Fibroblast of lung (primary cell): Measurements from ENCODE around the gene CERCAM. TPM values are rescaled to one million over a fixed set of nuclear protein-coding genes. Genes with fewer than 3 reads are reported as not detected.
"Not testable (repeated sequence)": the region's sequence is repeated elsewhere in the genome, so short reads cannot be mapped to it uniquely, and the experiment has no call there.

Source experiments
- DNase-seq, 2 donors: peaks; one replicate each; pipeline versions ENCODE4 v3.0.0 to v3.0.0-alpha.2; 2010; ENCODE audit warnings: low read depth in 2 of 2
- H2AFZ ChIP-seq: 2 replicates; pipeline ENCODE4 v1.5.1; 2012; ENCODE audit warnings: low read length, control low read depth, inconsistent platforms
- H3K27ac ChIP-seq: 2 replicates; pipeline ENCODE4 v1.5.1; 2011; ENCODE audit warnings: low read length, control low read depth; ENCODE audit not compliant: insufficient read depth
- H3K27me3 ChIP-seq: 2 replicates; pipeline ENCODE4 v1.5.1; 2011; ENCODE audit warnings: mild to moderate bottlenecking, low read length; ENCODE audit not compliant: control insufficient read depth, insufficient read depth
- H3K36me3 ChIP-seq: 2 replicates; pipeline ENCODE4 v1.5.1; 2011; ENCODE audit warnings: low read length; ENCODE audit not compliant: control insufficient read depth, insufficient read depth
- H3K4me1 ChIP-seq: 2 replicates; pipeline ENCODE4 v1.5.1; 2011; ENCODE audit warnings: low read length; ENCODE audit not compliant: control insufficient read depth, insufficient read depth; ENCODE audit errors: extremely low read depth
- H3K4me2 ChIP-seq: 2 replicates; pipeline ENCODE4 v1.5.1; 2011; ENCODE audit warnings: low read length, control low read depth; ENCODE audit not compliant: insufficient read depth; ENCODE audit errors: extremely low read depth
- H3K4me3 ChIP-seq, 4 experiments: fragments of 200-600 bp in 1 of 4; sonication (generic) in 1 of 4; replicated peaks in 1 of 4; 2 replicates each; pipeline ENCODE4 v1.5.1; 2011 to 2016; ENCODE audit warnings: low read length in 4 of 4, low read depth in 3 of 4, mild to moderate bottlenecking in 3 of 4, control low read depth in 2 of 4, inconsistent platforms in 1 of 4, mixed read lengths in 1 of 4; ENCODE audit not compliant: insufficient read depth in 1 of 4; ENCODE audit errors: control extremely low read depth in 1 of 4
- H3K79me2 ChIP-seq: 2 replicates; pipeline ENCODE4 v1.5.1; 2012; ENCODE audit warnings: mild to moderate bottlenecking, low read length, inconsistent platforms; ENCODE audit not compliant: control insufficient read depth, insufficient read depth
- H3K9ac ChIP-seq: 2 replicates; pipeline ENCODE4 v1.5.1; 2011; ENCODE audit warnings: mild to moderate bottlenecking, low read length, control low read depth; ENCODE audit not compliant: insufficient read depth
- H3K9me3 ChIP-seq: 2 replicates; pipeline ENCODE4 v1.5.1; 2012; ENCODE audit warnings: low read depth, low read length; ENCODE audit not compliant: control insufficient read depth, insufficient read depth
- H4K20me1 ChIP-seq: 2 replicates; pipeline ENCODE4 v1.5.1; 2011; ENCODE audit warnings: low read length; ENCODE audit not compliant: control insufficient read depth, insufficient read depth; ENCODE audit errors: extremely low read depth
- EZH2 ChIP-seq: IDR thresholded peaks from 2 replicates; pipeline ENCODE4 v1.5.1; 2012; ENCODE audit warnings: low read length, control low read depth, mild to moderate bottlenecking; ENCODE audit errors: missing control alignments
- polyA plus RNA-seq, 2 donors: library from polyadenylated mRNA; depleted of rRNA in 1 of 2; stranded (reverse) in 1 of 2; unstranded in 1 of 2; fragments of >200 nt; gene quantifications; 2 replicates each; pipeline ENCODE4 v1.2.1, GENCODE V29; 2011 to 2012; ENCODE audit warnings: missing spikeins in 1 of 2
- total RNA-seq: library from RNA; depleted of rRNA; stranded (reverse); fragments of >200 nt; gene quantifications from 2 replicates; pipeline ENCODE4 v1.2.1, GENCODE V29; 2014
- TF ChIP-seq, protein P1 (sequence below), 2 donors: IDR thresholded peaks in 1 of 2; conservative IDR thresholded peaks in 1 of 2; 1 replicate in 1 of 2; 2 replicates in 1 of 2; pipeline ENCODE4 v1.5.1; 2011 to 2012; ENCODE audit warnings: low read length in 2 of 2, control low read depth in 1 of 2, inconsistent platforms in 1 of 2, low read depth in 1 of 2, mild to moderate bottlenecking in 1 of 2

The CERCAM gene
- total and polyA plus RNA-seq, 2 donors (not counting 1 experiment from before 2014, with no cell fraction given), result 64.2 to 90.5 TPM

- no peak for TF ChIP-seq EZH2
- TF ChIP-seq, protein P1, sequence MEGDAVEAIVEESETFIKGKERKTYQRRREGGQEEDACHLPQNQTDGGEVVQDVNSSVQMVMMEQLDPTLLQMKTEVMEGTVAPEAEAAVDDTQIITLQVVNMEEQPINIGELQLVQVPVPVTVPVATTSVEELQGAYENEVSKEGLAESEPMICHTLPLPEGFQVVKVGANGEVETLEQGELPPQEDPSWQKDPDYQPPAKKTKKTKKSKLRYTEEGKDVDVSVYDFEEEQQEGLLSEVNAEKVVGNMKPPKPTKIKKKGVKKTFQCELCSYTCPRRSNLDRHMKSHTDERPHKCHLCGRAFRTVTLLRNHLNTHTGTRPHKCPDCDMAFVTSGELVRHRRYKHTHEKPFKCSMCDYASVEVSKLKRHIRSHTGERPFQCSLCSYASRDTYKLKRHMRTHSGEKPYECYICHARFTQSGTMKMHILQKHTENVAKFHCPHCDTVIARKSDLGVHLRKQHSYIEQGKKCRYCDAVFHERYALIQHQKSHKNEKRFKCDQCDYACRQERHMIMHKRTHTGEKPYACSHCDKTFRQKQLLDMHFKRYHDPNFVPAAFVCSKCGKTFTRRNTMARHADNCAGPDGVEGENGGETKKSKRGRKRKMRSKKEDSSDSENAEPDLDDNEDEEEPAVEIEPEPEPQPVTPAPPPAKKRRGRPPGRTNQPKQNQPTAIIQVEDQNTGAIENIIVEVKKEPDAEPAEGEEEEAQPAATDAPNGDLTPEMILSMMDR (conservative IDR thresholded peaks at IDR 0.05 in 1 of 2, IDR thresholded peaks at IDR 0.05 in 1 of 2; ENCODE audit: low read depth in 1 of 2, low read length in 2 of 2), result no peak
- Histone ChIP-seq H4K20me1 (no peaks in the 10 kb centered on the region), H3K27ac (no peak overlapping the region), H3K79me2 (no peaks in the 10 kb centered on the region), H3K4me3 (no peak overlapping the region), H3K4me1 (peaks cover 4% of the 10 kb centered on the region), H3K36me3 (peaks cover 1% of the 10 kb centered on the region), H3K4me2 (no peak overlapping the region), H2AFZ (no peak overlapping the region), H3K9me3 (no peaks in the 10 kb centered on the region), H3K9ac (no peak overlapping the region), H3K27me3 (no peaks in the 10 kb centered on the region)
- DNase-seq, result no peak
These were observed 18.6 kb downstream of the CERCAM start for GRCh38 chr9:128439273-128439672.

- no peaks in the 10 kb centered on the region for H3K27me3 ChIP-seq
- H3K9ac ChIP-seq, result no peak overlapping the region
- no peaks in the 10 kb centered on the region for H4K20me1 ChIP-seq
- H3K36me3 ChIP-seq, result no peaks in the 10 kb centered on the region
- no peak overlapping the region for H2AFZ ChIP-seq
- H3K4me2 ChIP-seq, result no peak overlapping the region
- peaks cover 4% of the 10 kb centered on the region for H3K4me1 ChIP-seq
- no peaks in the 10 kb centered on the region for H3K9me3 ChIP-seq
- no peaks in the 10 kb centered on the region for H3K79me2 ChIP-seq
- DNase-seq, result no peak
- TF ChIP-seq, protein P1 (conservative IDR thresholded peaks at IDR 0.05 in 1 of 2, IDR thresholded peaks at IDR 0.05 in 1 of 2; ENCODE audit: low read depth in 1 of 2, low read length in 2 of 2), result no peak
- no peak for TF ChIP-seq EZH2
- no peak overlapping the region for H3K4me3 ChIP-seq
- no peak overlapping the region for H3K27ac ChIP-seq
These were observed 21.5 kb downstream of the CERCAM start for GRCh38 chr9:128442150-128442549.

DNA sequence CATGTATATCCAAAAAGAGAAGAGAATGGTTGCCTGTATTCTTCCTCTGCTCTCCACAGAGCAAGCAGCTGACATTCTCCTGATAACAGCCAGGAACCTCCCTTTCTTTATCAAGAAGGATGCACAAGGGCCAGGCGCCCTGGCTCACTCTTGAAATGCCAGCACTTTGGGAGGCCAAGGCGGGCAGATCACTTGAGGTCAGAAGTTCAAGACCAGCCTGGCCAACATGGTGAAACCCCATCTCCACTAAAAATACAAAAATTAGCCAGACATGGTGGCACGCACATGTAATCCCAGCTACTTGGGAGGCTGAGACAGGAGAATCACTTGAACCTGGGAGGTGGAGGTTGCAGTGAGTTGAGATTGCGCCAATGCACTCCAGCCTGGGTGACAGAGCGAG, 25.8 kb downstream of the CERCAM start:
- not testable (repeated sequence) for DNase-seq, H3K4me3 ChIP-seq, H3K4me2 ChIP-seq, H3K27me3 ChIP-seq, H3K36me3 ChIP-seq, H3K9ac ChIP-seq, H3K9me3 ChIP-seq, H3K27ac ChIP-seq, H3K79me2 ChIP-seq, H2AFZ ChIP-seq, H3K4me1 ChIP-seq, H4K20me1 ChIP-seq
